WI38 (cell line): Measurements from ENCODE around the gene SCMH1.
A peak's percentile ranks its signal among the peaks of the same experiment; 100 is the strongest.
"Not testable (repeated sequence)": the region's sequence is repeated elsewhere in the genome, so short reads cannot be mapped to it uniquely, and the experiment has no call there.

Source experiments
- H3K4me3 ChIP-seq: 2 replicates; pipeline ENCODE4 v1.5.1; 2011; ENCODE audit warnings: low read depth, mild to moderate bottlenecking, control low read depth, low read length
- CTCF ChIP-seq: IDR thresholded peaks from 2 replicates; pipeline ENCODE4 v1.5.1; 2012; ENCODE audit warnings: low read depth, mild to moderate bottlenecking, control low read depth, low read length

SCMH1 gene

GRCh38 chr1:41274752-41275545 is 32.8 kb upstream of the SCMH1 start:
- no peak overlapping the region for H3K4me3 ChIP-seq
- TF ChIP-seq CTCF: no peak

- TF ChIP-seq CTCF: no peak
- H3K4me3 ChIP-seq: no peak overlapping the region
Observed at GRCh38 chr1:41272601-41273000, 30.5 kb upstream of the SCMH1 start.

- peak; percentile 92 for TF ChIP-seq CTCF
Observed at GRCh38 chr1:41268154-41268770, 26.2 kb upstream of the SCMH1 start.

GRCh38 chr1:41261926-41262618 is 20.0 kb upstream of the SCMH1 start:
- no peak for TF ChIP-seq CTCF
- no peak overlapping the region for H3K4me3 ChIP-seq

More at GRCh38 chr1:41268154-41268770, 26.2 kb upstream of the SCMH1 start:
- H3K4me3 ChIP-seq: no peak overlapping the region

GRCh38 chr1:41260768-41261167 is 18.7 kb upstream of the SCMH1 start:
- no peak overlapping the region for H3K4me3 ChIP-seq
- no peak for TF ChIP-seq CTCF

- no peak overlapping the region for H3K4me3 ChIP-seq
- no peak for TF ChIP-seq CTCF
Observed at GRCh38 chr1:41259221-41259620, 17.1 kb upstream of the SCMH1 start.

GRCh38 chr1:41255978-41256377 is 13.9 kb upstream of the SCMH1 start:
- TF ChIP-seq CTCF: no peak

GRCh38 chr1:41251120-41251519 is 9.0 kb upstream of the SCMH1 start:
- not testable (repeated sequence) for H3K4me3 ChIP-seq

More at GRCh38 chr1:41255978-41256377, 13.9 kb upstream of the SCMH1 start:
- H3K4me3 ChIP-seq: no peak overlapping the region
